22Rv1 (cell line): ENCODE measurements around the gene TMEM131.

Experiments
- CTCF ChIP-seq: fragments of 450-650 bp; IDR thresholded peaks from 2 replicates; pipeline ENCODE4 v1.5.1; 2017; ENCODE audit warnings: mild to moderate bottlenecking
- ZFX ChIP-seq: fragments of 450-650 bp; IDR thresholded peaks from 2 replicates; pipeline ENCODE4 v1.6.1; 2017; ENCODE audit warnings: antibody characterized with exemption, borderline replicate concordance

GRCh38 chr2:97758131-97758705, 237.5 kb downstream of the TMEM131 start:
- TF ChIP-seq CTCF: no peak
- TF ChIP-seq ZFX: no peak
